ENCODE results near the gene CPM.

CPM gene

DNA sequence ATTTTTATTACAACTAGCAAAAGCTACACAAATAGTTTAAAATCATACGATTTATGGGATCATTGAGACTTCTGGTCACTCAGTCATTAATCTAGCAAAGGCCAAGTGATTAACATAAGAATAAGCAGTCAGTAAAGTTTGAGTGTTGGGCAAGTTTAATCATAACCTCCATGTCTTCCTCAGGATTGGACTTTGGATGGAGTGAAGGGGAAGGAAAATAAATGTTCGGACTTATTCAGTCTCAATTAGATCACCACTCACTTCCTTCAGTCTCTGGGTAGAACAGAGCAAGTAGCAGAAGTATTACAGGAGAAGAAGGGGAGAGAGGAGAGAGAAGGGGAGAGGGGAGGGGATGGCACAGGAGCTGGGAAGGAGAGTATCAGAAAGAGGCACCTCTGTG lies 31.4 kb downstream of the CPM start:
- DNase-seq: no peak

- DNase-seq: no peak
Measured at GRCh38 chr12:68901145-68901544, 31.8 kb downstream of the CPM start.

DNA sequence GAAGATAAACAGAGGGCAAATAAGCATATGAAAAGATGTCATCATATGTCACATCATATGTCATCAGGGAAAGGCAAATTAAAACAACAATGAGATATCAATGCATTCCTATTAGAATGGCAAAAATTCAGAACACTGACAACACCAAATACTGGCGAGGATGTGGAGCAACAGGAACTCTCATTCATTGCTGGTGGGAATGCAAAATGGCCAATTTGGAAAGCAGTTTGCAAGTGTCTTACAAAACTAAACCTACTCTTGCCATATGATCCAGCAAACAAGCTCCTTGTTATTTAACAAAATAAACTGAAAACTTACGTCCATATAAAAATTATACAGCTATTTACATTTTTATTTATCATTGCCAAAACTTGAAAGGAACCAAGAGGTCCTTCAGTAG lies 32.7 kb downstream of the CPM start:
- DNase-seq: no peak

DNA sequence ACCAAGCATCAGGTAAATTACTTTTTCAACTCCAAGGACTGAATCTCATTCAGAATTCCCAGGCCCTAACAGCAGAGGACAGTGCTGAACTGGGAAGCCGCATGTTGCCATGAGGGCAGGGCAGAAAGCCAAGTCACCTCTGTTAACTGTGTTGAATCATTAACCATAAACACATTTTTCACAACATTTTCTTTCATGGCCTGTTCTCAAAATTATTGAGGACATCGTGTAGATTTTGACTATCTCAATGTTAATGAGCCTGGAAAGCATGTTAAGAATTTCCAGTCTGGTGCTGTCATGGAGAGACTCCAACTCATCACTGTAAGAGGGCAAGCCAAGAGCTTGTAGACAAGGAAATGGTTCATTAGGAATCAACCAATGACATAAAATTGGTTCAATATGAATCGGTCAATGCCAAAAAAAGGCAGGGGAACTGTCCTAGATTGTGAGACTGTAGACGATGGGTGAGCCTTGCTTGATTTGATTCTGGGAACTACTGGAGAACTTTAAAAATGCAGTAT lies 33.7 kb downstream of the CPM start:
- no peak for DNase-seq

- no peak for DNase-seq
Measured at GRCh38 chr12:68896881-68897540, 36.0 kb downstream of the CPM start.

DNA sequence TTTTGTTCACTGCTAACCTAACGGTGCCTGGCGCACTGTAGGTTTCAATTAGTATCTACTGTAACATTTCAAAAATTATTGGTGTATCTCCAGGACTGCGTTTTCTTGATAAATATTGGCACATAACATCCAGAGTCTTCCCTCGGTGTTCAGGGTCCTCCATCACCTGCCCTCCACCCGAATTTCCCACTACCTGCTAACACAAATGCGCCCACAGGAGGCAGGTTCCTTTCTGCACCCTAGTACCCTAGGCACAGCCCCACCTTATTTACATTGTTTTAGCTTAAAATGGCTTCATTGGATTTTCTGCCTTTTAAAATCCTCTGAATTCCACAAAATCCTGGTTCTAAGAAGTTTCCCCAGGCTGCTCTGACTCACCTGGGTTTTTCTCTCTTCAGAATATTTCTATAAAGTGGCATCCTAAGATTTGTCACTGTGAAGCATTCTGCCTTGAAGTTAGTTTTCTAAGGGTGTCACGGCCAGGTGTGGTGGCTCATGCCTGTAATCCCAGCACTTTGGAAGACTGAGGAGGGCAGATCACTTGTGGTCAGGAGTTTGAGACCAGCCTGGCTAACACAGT lies 38.6 kb downstream of the CPM start:
- no peak for DNase-seq

- DNase-seq: no peak
Measured at GRCh38 chr12:68893741-68894140, 39.2 kb downstream of the CPM start.

- DNase-seq: no peak
Measured at GRCh38 chr12:68893201-68893600, 39.8 kb downstream of the CPM start.

DNA sequence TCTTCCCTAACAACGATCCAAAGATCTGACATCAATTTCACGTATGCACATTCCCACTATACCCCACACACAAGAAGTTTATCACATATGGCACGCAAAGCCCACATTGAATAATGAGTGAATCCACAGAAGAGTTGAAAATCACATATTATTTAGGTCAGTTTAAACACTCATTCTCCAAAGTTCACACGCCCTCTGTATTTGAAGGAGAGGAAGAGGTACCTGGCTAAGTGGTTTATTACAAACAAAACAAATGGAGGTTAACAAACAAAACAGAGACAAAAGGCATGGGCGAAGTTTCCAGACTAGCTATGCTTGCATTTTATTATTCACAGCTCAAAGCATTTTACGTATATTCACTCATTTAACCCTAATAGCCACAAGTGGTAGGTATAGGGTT lies 41.8 kb downstream of the CPM start:
- no peak for DNase-seq

- DNase-seq: no peak
Measured at GRCh38 chr12:68890701-68891113, 42.3 kb downstream of the CPM start.

GRCh38 chr12:68888243-68888642 lies 44.7 kb downstream of the CPM start:
- DNase-seq: no peak

DNA sequence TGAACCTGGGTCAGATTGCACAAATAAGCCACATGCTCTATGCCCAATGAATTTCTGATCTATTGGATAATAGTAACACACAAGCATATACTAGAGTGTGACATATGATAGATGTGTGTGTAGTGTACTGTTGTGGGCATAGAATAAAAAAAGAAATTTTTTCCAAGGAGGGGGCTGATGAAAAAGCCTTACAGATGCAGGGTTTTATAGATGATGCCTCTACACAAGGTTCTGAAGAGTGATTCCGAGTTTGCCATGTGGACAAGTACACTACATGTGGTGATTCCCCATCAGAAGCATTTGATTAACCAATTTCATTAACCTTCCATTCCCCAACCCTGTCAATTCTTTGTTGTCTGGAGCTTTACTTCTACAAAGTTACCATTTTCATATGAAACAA lies 45.3 kb downstream of the CPM start:
- no peak for DNase-seq

GRCh38 chr12:68886636-68887572 lies 46.1 kb downstream of the CPM start:
- DNase-seq: no peak

DNA sequence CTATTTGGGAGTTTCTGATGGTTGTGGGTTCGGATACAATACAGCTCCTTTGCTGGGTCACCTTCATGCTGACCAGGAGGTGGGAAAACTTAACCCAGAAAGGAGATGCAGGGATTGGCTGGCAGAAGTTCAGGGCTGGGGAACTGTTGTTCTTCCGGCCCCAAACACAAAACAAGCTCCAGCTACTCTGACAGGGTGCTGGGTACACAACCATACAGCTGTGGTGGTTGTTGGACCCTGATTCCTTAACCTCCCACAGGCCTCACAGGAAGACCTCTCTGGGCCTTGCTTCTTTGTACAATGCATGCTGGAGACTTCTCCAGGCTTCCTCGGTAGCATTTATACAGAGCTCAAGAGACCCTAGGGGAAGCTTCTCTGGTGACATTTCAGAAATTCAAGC lies 47.6 kb downstream of the CPM start:
- DNase-seq: no peak

GRCh38 chr12:68884251-68884650 lies 48.7 kb downstream of the CPM start:
- DNase-seq: no peak

DNA sequence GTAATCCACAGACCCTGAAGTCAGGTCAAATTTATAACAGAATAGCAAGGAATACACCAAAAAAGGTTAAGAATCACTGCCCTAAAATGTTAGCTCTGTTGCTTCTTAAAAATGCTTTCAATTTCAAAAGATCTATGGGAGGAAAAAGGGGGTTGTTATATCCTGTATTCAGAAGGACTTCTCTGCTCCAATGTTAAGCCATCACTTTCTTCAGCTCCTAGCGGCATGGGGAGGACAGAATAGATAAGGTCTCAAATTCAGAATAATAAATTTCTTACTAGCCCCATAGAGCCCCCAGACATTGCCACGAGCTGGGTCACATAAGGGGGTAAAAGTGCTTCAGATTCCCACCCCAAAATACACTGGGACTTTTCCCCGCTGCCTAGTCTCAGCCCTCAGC lies 49.8 kb downstream of the CPM start:
- DNase-seq: no peak

GRCh38 chr12:68882251-68882964 lies 50.6 kb downstream of the CPM start:
- DNase-seq: no peak

DNA sequence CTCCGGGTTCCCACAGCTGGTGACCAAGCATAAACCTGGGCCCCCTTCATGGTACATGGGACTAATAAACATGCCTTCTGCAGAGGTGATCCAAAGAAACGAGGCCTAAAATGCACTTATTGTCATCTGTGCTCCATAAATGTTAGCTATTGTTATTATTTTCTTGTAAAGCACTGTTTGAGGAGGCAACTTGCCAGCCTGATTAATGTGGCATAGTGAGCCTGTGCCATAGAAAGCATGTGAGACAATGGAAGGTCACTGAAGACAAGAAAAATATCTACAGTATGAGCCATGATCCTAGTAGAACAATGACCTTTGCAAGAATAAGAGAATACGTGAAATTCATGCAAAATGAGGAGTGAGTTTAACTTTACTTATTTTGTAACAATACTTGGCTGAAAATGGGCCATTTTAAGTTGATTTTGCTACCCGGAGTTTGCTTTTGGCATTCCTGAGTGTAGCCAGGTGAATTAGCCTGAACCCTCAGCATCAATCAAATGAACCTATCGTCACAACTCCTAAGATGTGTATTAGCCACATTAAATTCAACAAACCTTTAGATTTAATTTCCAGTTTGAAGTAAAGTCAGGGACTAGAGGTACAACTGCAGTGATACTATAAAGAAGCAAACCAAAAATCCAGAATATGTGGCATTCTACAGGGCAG lies 52.2 kb downstream of the CPM start:
- DNase-seq: no peak

- DNase-seq: no peak
Measured at GRCh38 chr12:68878846-68879245, 54.1 kb downstream of the CPM start.

GRCh38 chr12:68878283-68878682 lies 54.7 kb downstream of the CPM start:
- no peak for DNase-seq

DNA sequence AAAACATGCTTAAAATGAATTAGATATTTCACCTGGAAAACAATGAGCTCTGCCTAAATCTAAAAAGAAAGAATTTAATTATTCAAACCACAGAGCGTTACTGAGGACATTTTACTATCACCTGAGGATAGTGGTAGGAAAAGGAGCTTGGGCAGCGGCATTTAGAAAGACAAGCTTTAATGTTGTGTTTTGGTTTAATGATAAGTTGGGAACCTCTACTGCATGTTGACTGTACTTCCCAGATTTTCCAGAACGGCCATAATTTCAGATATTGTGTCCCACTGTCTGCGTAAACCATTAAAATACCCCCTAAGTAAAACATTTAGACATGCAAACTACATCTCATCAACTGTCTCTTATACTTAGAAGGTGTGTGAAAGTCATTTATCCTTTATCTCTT lies 55.4 kb downstream of the CPM start:
- DNase-seq: no peak

DNA sequence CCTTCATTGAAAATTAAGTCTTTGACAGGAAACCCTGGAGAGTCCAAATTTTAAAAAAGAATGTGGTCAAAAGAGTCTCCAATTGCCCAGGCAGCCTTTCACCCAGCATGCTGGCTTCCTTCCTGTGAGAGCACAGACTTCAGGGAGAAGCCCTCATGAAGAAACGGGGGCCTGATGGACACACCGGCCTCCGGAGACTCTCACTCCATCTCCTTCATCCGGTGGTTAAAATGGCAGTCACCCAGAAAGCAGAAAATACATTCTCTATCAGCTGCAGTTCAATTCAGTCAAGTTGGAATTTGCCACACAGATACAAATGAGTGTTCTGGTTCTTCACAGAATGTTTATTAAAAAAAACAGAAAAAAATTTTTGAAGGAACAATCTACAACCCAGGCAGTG lies 56.5 kb downstream of the CPM start:
- no peak for DNase-seq

- DNase-seq: no peak
Measured at GRCh38 chr12:68873316-68873715, 59.7 kb downstream of the CPM start.

All from NCI-H524 (cell line).